Hematopoietic multipotent progenitor cell (in vitro differentiated cells): Measurements from ENCODE around the gene PNRC2. TPM values are rescaled to one million over a fixed set of nuclear protein-coding genes. Genes with fewer than 3 reads are reported as not detected.

Experiments used
- DNase-seq, 3 donors: peaks; one replicate each; pipeline ENCODE4 v3.0.0-alpha.2; 2011 to 2015; ENCODE audit warnings: low read depth in 2 of 3, low spot score in 2 of 3
- total RNA-seq: library from RNA; depleted of rRNA; stranded (reverse); fragments of >200 nt; gene quantifications from one replicate; pipeline ENCODE4 v1.2.3, GENCODE V29; 2012

PNRC2 gene, protein sequence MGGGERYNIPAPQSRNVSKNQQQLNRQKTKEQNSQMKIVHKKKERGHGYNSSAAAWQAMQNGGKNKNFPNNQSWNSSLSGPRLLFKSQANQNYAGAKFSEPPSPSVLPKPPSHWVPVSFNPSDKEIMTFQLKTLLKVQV
- 121 TPM for total RNA-seq

DNA sequence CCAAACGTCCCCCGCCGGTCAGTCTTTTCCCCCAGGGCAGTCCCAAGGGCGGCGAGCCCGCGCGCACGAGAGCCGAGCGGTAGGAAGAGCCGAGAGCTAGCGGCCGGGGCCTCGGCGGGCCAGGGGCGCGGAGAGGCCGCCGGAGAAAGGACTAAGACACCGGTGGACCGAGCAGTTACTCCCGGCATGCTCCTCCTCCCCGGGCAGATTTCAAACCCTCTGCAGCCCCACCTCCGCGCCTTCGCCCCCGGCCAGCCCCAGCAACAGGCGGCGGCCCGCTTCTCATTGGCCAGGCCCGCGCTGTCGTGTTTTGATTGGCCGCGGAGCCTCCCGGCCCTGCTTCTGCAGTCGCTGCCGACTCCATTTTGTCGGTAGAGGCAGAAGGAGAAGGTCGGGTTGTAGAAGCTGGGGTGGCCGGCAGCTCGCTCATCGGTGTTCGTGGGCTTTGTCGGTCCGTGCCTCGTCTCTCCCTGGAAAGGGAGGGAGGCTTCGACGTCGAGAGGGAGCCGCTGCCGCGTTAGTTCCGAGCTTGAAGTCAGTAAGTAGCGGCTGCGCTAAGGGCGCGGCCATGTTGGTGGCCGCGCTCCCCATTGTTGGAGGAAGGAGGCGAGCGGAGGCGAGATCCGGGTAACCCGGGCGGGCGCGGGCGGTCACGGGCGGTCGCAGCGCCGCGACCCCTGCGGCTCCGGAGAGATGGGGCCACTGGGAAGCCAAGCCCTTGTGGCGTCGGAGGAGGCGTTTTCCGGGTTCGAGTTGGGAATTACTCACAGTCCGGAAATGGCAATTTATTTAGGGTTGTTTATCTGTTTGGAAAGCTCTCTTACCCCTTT is at the start of gene PNRC2:
Gene PNRC2, plus strand, starts transcription at position 368 of the 830 bp plus-strand sequence. CDS start 1,630 bp downstream, outside the sequence.
- DNase-seq, result peak; percentile 87 to 97 (median 96)

DNA sequence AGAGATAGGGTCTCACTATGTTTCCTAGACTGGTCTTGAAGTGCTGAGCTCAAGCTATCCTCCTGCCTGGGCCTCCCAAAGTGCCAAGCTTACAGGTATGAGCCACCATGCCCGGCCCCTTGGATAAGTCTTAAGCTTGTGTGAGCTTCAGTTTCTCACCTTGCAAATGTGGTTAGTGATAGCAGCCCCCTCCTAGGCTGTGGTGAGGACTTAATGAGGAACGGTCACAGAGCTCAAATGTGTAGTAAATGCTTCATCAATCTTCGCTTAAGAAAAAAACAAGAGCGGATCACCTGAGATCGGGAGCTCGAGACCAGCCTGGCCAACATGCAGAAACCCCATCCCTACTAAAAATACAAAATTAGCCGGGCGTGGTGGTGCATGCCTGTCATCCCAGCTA is 49.5 kb upstream of the PNRC2 start:
- no peak for DNase-seq

DNA sequence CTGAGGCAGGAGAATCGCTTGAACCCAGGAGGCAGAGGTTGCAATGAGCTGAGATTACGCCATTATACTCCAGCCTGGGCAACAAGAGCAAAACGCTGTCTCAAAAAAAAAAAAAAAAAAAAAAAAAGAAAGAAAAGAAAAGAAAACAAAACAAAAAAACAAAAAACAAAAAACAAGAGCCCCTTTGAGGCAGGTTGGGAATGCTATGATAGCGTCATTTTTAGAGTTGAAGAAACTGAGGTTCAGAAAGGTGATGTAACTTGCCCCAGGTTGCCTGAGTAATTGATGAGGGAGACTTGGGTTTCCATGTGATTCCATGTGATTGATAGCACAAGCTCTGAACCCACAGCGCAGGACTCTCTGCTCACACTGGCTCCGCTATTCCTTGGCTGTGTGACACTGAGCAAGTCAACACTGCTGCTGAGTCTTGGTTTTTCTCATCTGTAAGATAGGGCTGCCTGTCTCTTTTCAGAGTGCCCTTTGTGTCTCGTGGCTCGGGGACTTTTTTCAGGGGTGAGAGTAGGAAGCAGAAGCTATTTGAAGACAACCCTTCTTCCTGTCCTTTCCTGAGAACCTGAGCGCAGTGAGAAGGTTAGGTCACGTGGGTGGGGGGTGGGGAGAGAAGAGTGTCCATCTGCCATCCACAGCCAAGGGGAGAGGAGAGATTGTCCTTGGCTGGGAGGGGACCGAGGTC is 48.9 kb upstream of the PNRC2 start:
- no peak for DNase-seq

DNA sequence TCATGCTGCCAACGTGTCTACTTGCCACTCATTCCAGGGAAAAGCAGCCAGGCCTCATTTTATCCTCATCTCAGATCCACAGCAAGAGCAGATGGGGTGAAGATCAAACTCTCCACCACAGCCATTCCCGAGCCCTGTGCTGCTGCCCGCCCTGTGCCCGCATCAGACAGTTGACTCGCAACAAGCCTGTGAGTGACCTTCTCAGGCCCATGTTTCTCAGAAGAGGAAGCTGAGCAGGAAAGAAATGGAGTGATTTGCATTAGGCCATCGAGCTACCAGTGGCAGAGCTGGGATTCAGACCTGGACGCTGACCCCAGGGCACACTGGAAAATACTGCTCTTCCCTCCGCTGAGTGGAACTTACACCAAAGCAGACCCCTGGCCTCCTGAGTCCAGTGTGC is 47.7 kb upstream of the PNRC2 start:
- no peak for DNase-seq

DNA sequence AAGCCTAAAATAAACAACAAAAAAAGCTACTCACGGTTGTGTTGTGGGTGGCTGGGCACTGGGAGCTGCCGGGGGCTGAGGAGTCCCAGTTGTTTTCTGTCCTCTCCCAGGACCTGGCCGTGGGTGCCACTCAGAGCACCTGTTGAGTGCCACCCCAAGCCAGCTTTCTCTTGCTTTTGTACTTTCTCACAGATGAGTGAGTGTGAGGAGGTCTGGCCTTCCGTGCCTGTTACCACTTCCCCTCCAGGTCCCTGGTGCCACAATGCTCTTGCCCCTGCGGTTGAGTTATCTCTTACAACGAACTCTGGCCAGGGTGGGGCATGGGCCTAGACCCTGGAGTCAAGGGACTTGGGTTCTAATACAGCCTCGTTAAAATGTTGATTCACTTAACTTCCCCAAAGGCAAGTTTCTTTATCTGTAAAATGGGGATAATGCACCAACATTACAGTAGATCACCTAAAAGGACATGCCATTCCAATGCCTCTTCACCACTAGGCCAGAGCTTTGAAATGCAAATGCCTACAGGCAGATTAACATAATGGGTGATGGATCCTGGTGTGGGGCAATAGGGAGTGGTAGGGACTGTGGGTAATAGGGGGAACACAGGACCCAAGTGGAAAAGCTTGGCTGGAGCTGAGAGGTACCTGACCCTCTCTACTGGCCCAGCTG is 46.3 kb upstream of the PNRC2 start, which contains the start of gene CNR2:
Gene CNR2, minus strand, starts transcription at position 151 of the 669 bp plus-strand sequence. CDS start 37,745 bp downstream, outside the sequence.
- peak in 2 of 3 donors; percentile 64 to 86 for DNase-seq

DNA sequence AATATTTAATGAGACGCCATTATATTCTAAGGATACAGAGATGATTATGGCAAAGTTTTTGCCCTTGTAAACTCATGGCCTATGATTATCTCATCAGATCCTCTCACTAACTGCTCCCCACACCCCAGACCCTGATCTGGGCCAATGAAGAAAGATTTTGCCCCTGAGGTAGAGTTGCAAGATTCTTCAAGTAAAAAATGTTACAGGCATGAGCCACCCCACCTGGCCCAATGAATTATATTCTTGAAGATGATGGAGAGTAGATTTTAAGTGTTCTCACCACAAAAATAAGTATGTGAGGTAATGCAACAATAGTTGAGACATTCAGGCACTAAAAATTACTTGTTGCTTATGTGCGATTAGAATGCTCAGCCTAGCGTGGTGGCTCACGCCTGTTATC is 44.7 kb upstream of the PNRC2 start:
- DNase-seq, result no peak

DNA sequence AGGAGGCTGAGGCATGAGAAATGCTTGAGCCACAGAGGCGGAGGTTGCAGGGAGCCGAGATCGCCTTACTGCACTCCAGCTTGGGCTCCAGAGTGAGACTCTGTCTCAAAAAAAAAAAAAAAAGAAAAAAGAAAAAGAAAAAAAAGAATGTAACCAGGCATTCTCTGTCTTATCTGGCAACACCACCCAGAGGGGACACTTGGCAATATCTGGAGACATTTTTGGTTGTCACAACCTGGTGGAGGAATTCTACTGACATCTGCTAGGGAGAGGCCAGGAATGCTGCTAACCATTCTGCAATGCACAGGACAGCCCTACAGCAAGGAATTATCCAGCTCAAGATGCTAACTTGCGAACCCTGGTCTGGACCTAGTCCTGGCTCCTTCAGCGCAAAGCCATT is 44.2 kb upstream of the PNRC2 start:
- no peak for DNase-seq

DNA sequence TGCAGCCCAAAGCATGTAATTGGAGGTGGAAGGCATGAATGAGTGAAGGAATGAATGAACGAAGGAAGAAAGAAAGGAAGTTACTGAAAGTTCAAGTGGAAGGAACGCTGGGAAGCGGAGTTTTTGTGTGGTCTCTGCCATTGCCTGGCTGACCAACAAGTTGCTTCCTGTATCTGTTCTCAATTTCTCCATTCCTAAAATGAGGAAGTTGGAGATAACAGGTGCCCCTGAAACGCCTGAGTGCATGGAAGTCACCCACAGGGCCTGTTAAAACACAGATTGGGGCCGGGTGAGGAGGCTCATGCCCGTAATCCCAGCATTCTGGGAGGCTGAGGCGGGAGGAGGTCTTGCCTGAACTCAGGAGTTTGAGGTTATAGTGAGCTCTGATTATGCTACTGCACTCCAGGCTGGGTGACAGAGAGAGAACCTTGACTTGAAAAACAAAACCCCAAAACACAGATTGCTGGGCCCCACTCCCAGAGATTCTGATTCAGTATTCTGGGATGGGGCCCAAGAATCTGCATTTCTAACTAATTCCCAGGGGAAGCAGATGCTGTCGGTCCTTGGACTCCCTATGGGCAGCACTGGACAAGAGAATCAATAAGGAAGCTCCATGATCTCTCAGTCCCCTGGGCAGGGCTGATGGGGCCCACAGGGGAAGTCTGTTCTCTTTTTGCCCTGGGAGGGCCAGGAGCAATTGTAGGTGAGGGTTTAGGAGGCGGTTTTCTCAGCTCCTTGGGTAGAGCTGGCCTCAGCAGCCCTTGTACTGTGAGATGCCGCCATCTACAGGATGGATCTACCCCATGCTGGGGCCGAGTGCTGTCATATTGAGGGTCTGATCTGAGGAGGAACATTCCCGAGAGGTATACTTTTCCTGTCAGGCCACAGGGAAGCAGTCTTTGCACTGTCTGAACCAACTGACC is 43.2 kb upstream of the PNRC2 start:
- DNase-seq, result peak; percentile 16 to 87 (median 79)

DNA sequence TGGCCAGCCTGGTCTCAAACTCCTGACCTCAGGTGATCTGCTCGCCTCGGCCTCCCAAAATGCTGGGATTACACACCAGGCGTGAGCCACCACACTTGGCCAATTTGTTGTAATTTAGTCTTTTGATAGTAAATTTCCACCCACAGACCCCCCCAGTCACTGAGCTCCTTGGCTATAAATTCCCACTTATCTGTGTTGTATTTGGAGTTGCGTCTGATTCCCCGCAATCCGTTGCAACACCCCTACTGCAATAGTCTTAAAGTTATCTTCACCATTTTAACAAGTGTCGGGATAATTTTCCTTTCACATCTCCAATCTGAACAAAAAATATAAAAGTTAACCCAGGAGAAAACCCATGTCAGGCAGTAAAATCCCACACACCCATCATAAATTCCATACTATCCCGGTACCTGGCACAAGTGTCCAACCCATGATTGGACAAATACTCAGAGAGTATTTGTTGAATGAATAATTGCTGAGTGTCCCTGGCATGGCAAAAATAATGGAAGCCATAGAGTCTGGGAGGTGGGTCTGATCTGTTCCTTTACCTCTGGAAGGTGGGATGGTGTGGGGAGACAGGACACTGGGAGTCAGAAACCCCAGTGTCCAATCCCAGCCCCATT is 37.2 kb upstream of the PNRC2 start:
- DNase-seq, result no peak

DNA sequence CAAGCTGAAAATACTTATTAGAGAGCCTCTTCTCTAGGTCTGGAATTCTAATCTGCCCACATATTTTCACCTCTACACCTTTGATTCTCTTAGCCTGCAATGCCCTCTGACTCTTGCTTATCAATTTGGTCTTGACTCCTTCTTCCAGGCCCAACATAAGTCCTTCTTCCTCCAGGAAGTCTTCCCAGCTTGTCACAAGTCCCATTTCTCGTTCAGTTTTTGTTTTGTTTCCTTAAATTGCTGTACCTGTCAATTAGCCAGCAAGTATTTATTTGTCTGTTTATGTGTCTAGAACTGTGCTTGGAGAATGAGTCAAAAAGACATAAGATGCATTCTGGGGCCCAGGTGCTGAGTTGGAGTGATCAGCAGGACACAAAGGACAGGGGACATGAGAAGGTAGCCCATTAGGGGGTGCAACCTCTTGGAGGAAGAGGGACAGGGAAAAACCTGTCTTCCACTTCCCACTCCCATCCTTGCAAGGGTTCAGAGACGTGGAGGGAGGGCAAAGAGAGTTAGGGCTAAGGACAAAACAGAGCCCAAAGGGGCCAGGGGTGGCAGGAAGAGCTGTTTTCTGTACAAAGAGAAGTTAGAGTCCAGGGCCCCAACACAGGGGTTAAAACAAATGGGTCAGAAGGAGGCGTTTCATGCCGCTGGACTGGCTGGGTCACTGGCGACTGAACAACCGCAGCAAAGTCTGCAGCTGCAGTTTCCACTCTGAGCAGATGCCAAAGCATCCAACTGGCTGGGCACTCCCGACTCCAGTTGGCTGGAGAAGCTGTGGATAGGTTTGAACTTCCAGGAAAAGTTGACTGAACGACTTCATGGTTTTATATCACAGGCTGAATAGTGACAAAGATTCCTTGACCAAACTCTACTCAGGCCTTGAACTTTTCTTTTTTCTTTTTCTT is 35.8 kb upstream of the PNRC2 start:
- DNase-seq, result no peak

DNA sequence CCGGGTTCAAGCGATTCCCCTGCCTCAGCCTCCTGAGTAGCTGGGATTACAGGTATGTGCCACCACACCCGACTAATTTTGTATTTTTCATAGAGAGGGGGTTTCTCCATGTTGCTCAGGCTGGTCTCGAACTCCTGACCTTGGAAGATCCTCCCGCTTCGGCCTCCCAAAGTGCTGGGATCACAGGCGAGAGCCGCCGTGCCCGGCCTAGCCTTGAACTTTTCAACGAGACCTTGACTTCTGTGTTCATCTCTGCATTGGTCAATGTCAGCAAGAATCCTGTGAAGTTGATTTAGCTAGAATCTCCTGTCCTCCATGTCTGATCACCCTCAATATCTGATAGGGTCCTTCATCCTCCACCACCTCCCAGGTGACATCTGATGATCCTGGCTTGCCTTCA is 35.0 kb upstream of the PNRC2 start:
- DNase-seq, result no peak

DNA sequence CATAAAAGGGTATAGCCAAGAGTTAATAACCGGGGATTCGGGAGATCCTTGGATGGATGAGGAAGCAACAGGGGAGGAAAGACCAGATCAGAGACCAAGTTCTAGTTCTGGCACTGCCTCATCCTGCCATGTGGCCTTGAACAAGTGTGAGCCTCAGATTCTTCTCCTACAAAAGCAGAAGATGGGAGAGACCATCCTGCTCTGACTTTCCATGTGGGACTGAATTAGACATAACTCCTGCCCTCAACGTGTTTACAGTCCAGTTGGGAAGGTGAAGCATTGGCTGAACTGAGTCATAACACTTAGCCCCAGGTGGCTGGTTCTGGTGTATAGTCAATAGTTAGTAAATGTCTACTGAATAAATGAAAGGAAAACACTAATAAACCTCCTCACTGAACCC is 34.3 kb upstream of the PNRC2 start:
- no peak for DNase-seq

DNA sequence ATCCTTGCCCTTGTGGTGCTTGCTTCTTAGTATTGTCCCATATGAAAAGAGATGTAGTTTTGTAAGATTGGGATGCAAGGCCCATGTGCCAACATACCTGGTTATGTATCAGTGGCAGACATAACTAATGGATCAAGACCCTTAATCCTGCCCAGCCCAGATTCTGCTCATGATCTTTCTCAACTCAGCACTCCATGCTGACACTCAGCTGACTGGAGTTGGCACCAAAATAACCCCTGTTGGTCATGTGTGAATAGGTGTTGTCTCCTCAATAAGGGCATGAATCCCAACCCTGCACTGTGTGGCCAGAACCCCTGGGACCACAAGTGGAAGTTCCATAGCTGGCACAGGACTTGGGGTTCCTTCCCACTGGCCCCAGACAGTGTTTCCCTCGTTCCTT is 32.5 kb upstream of the PNRC2 start:
- DNase-seq, result no peak

DNA sequence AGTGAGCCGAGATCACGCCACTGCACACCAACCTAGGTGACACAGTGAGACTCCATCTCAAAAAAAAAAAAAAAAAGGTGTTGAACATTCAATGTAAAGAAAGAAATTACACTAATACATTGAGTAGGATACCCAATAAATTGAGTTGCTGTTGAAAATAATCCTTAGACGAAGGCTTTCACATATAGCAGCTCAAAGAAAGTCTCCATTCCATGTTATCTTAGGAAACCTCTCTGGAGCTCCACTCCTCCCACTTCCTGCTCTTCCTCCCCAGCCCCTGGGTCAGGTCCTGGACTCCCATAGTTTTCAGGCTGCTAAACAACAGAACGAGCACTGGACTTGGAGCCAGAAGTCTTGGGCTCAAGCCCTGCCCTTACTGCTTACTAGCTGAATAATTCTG is 30.8 kb upstream of the PNRC2 start:
- DNase-seq, result no peak

DNA sequence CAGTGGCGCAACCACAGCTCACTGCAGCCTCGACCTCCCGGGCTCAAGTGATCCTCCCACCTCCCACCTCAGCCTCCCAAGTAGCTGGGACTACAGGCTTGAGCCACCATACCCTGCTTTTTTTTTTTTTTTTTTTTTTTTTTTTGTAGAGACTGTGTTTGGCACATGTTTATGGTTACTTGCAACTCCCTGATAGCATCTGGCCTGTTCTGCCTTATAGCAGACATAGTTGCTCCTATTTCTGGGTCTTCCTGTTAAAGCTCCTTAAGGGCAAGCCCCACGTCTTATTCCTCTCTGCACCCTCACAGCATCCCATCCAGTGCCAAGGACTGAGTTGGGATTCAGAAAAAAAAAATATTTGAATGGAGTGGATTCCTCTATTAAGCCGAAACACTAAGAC is 29.4 kb upstream of the PNRC2 start:
- DNase-seq, result no peak

DNA sequence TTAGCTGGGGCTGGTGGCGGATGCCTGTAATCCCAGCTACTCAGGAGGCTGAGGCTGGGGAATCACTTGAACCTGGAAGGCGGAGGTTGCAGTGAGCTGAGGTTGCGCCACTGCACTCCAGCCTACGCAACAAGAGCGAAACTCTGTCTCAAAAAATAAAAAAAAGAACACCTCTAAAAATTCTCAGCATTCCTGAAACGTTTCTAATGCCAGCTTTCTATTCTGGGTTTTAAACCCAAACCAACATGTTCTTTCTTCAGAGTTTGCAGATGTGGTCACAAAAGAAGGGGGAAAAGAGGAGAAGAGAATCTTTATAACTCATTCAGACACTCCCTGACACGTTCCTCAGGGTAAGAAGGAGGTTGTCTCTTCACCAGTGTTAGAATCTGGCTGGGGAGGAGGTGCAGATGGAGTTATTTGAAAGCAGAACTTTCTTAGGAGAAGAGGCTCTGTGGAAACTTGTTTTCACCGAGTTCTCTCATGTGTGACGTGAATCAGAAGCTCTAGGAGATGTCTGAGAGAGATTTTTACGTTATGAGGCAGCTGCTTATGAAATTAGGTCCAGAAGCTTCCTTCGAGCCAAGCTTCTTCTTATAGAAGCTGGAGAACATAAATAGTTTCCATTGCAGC is 28.7 kb upstream of the PNRC2 start:
- DNase-seq, result no peak

DNA sequence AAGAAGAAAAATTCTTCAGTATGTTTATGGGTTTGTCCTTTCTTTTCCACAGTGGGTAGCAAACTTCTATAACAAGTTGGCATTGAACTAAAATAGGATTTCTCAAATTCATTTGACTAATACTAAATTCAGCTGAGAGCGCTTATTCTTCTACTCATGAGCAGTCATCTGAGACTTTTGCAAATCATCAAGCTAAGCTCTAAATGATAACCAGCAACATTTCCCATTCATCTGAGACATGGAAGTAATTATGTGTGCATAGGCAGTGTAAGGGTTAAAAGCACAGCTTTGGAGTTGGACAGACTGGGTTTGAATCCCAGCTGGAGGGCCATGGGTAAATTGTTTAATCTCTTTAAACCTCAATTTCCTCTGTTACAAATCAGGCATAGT is 28.1 kb upstream of the PNRC2 start:
- DNase-seq, result no peak

DNA sequence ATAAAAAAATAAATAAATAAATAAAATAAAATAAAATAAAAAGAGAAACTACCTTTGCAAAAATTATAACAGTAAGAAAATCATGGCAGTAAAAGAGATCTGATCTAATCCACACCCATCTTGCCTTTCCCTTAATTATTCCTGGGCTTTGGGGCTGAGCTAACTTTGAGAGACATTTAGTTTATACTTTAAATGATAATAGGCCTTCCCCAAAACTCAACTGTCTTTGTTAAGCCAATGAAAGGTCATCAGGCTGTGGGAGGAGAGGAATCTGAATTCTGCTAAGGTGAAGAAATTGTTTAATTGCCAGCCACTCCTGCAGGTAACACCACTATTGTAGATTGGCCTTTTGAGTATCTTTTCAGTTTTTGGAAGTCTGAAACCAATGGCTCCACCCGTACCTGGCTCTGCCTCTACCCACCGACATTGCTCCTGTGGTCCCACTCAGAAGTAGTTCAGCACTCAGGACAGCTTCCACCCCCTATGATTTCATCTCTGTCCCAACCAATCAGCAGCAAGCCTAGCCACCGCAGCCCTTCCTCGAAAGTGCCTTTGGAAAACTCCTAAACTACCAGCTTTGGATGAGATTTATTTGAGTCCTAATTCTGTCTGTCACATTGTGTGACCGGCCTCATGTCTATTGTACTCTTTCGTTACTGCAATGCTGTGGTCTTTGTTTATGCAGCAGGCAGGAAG is 23.0 kb upstream of the PNRC2 start:
- DNase-seq, result no peak
